ENCODE measurements around the gene RABGEF1.
"Not testable (repeated sequence)": the region's sequence is repeated elsewhere in the genome, so short reads cannot be mapped to it uniquely, and the experiment has no call there.

The RABGEF1 gene

DNA sequence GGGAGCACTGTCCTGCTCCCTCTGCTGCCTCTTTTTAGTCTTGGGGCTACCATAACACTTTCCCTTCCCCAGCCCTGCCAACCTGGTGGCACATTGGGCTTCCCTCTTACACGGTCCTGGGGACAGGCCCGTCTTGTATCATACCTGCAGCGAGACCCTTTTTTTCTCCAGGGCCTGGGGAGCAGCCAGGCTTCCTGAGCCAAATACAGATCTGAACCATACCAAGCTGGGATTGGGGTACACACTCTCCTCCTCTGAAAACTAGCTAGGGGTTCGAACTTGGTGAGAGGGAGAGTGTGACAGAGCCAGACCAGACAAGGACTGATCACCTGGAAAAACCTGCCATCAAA lies 105.5 kb downstream of the RABGEF1 start:
- in situ Hi-C loops (cut with HindIII; ENCODE audit: low sequenced_read_pairs) = not testable (repeated sequence)

DNA sequence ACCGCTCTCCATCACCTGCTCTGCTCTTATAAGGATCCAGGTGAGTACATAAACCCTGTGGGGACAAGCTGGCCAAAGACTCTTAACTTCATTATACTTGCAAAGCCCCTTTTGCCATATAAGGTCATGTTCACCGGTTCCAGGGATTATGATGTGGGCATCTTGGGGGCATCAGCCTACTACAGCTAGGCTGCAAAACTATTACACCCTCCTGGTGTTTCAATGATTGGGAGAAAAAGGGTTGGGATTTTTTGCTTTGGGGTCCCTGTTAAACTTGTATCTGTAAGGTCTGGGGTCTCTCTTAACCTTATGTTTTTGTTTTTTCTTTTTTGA lies 107.0 kb downstream of the RABGEF1 start:
- in situ Hi-C loops (cut with HindIII; ENCODE audit: low sequenced_read_pairs) = not testable (repeated sequence)

DNA sequence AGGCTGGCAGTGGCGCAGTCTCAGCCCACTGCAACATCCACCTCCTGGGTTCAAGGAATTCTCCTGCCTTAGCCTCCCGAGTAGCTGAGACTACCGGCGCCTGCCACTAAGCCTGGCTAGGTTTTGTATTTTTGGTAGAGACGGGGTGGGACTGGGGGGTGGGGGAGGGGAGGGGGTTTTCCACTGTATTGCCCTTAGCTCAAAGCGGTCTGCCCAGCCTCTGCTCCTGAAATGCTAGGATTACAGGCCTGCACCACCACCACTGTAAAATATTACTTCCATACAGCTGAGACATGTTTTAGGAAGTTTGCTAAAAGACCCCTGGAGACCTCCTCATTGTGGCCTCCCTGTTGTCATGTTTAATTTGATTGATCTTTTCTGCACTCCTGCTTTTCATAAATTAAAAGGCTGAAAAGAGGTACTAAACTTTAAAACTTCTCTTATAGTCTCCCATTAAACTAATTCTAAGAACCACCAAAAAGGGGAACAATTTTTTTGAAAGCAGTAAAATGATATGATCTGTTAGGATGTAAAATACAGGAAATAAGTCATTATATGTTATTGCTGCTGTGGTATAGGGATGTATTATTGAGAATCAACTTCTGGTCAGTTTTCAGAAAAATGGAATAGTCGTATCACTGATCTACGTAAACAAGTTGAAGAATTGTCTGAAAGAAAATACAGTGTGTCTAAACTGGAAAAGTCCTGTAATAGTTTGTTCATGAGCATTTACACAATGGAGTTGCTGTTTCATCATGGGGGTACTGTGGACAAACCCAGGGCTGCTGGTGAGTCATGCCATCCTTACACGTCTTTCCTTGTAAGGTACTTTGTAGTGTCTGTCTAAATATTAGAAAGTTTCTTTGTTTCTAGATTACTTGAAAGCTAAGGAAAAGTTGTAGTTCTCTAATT lies 107.6 kb downstream of the RABGEF1 start:
- in situ Hi-C loops (cut with HindIII; ENCODE audit: low sequenced_read_pairs) = no loop called here

DNA sequence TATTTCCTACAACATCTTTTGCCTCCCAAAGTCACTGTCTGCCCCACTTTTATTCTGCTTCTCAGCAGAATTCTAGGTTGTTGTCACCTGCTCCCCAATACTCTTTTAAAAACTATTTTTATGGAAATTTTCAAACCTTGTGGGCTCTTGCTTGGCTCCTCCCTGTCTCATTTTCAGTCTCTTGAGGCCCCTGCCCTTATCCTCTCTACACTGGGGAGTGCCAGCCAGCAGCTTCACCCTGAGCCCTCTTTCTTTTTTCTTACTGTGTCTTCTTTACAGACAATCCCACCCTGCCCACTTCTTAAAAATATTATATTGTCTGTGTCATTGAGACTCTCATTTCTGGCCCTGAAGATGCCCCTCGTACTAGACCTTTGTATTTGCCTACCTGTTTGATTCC lies 118.8 kb downstream of the RABGEF1 start:
- in situ Hi-C loops (cut with HindIII; ENCODE audit: low sequenced_read_pairs) = no loop called here

DNA sequence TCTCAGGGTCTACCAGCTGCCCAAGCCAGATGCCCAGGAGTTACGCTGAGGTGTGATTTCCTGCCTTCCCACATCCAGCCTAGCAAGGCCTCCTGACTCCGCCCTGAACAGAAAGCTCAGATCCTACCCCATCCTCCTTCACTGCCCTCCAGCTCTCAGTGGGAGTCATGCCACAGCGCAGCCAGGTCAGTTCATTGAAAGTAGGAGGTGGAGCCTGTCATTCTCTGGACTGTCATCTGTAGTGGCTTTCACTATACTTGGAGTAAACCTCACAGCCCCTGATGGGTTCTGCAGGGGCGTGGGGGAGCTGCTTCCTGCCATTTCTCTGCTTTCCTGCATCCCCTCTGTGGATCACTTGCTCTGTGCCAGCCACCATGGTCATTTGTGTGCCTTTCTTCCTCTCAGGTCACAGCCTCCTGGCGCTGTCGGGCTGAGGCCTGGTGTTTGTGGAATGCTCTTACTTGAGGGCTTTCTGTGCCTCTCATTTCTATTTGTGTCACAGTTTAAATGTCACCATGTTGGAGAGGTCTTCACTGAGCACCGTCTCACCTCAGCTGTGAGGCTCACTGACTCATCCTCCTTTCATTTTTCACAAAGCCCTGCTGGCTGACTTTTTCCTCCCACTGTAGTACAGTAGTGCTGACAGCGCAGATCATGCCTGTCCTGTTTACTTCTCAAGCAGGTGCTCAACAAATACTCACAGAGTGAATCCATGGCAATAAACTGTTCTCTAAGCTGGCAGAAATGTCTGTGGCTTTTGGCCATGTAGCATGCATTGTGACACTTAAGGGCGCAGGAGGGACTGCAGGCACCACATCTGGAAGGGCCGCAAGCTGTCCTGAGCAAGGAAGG lies 119.5 kb downstream of the RABGEF1 start:
- in situ Hi-C loops (cut with HindIII; ENCODE audit: low sequenced_read_pairs) = no loop called here

DNA sequence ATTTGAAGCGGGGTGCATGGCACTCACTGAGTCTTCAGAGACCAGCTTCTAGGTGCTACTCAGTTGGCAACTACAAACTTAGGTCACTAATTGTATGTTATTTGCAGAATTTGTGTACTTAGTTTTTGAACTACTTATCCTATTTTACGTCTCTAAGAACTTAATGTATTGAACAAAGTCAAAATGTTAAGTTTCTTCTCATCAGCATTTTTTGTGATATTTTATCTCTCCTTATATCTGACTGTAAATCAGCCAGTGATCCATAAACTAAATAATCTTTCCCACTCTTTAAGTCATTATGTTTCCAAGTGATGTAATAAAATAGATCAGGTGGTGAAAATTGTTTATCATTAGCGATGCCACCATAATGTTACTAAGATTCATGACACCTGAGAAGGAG lies 120.2 kb downstream of the RABGEF1 start:
- in situ Hi-C loops (cut with HindIII; ENCODE audit: low sequenced_read_pairs) = no loop called here

Data from DLD1 (cell line).